HL-60 (cell line): Measurements from ENCODE around the gene MAPT.

ENCODE experiments used
- CTCF ChIP-seq: IDR thresholded peaks from one replicate; pipeline ENCODE4 v1.5.1; 2011; ENCODE audit warnings: low read length, control low read depth, inconsistent platforms; ENCODE audit not compliant: insufficient read depth
- GABPA ChIP-seq: IDR thresholded peaks from 2 replicates; pipeline ENCODE4 v1.6.1; 2012; ENCODE audit warnings: low read depth
- POLR2AphosphoS5 ChIP-seq: IDR thresholded peaks from 2 replicates; pipeline ENCODE4 v1.6.1; 2012; ENCODE audit warnings: low read depth
- REST ChIP-seq: IDR thresholded peaks from 2 replicates; pipeline ENCODE4 v1.6.1; 2012; ENCODE audit warnings: low read depth; ENCODE audit not compliant: insufficient replicate concordance

DNA sequence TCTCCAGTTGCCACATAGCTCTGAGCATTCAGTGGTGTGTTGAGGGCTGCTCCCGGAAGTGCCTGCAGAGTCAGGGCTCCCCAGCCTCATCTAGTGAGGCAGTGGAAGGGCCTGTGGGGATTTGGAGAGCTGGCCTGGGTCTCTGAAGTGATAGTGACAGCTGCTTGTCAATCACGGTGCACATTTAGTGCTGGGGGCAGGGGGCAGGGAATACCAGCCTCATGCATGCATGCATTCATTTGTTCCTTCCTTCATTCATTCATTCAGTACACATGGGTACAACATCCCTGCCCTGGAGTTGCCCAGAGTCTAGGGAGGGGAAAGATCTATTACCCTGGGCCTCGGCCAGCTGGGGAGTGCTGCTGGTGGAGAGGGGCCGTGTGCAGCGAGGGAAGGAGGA lies 93.4 kb downstream of the MAPT start:
- TF ChIP-seq CTCF (no peak), GABPA (no peak), POLR2AphosphoS5 (no peak), REST (no peak)
